Common myeloid progenitor, CD34-positive (primary cell): ENCODE data around the gene STN1.

ENCODE experiments used
- CTCF ChIA-PET: fragments of 350-600 bp; sonication (Branson Sonifier 250); formaldehyde crosslinking; loops from one replicate; lab custom pipeline; 2021; ENCODE audit warnings: antibody characterized with exemption; lab: Charles Lee
- POLR2A ChIA-PET: fragments of 350-600 bp; sonication (Branson Sonifier 250); formaldehyde crosslinking; loops from one replicate; lab custom pipeline; 2021; ENCODE audit warnings: antibody characterized with exemption; lab: Charles Lee
- DNase-seq, 3 donors: peaks; one replicate each; pipeline versions ENCODE4 v3.0.0 to v3.0.0-alpha.2; 2013
- H3K27ac ChIP-seq, 2 experiments: 1 replicate in 1 of 2; 2 replicates in 1 of 2; pipeline ENCODE4 v1.7.0; 2013; ENCODE audit warnings: inconsistent platforms in 2 of 2, low read length in 2 of 2, mild to moderate bottlenecking in 2 of 2, low read depth in 1 of 2, moderate library complexity in 1 of 2; ENCODE audit not compliant: severe bottlenecking in 2 of 2, insufficient read depth in 1 of 2, poor library complexity in 1 of 2
- H3K27me3 ChIP-seq, 5 experiments: replicated peaks in 2 of 5; 1 replicate in 3 of 5; 2 replicates in 2 of 5; pipeline versions ENCODE4 v1.6.1 to v1.7.0; 2013; ENCODE audit warnings: low read length in 4 of 5, mild to moderate bottlenecking in 2 of 5, moderate library complexity in 2 of 5, inconsistent platforms in 1 of 5; ENCODE audit not compliant: insufficient read depth in 5 of 5, control insufficient read depth in 4 of 5
- H3K36me3 ChIP-seq, 4 experiments: 1 replicate in 2 of 4; 2 replicates in 2 of 4; pipeline versions ENCODE4 v1.6.1 to v1.7.0; 2013; ENCODE audit warnings: low read length in 3 of 4, control low read depth in 1 of 4, mild to moderate bottlenecking in 1 of 4; ENCODE audit not compliant: control insufficient read depth in 4 of 4, insufficient read depth in 4 of 4
- H3K4me1 ChIP-seq, 4 experiments: 1 replicate in 3 of 4; 2 replicates in 1 of 4; pipeline versions ENCODE4 v1.6.1 to v1.7.1; 2013; ENCODE audit warnings: low read length in 3 of 4, mild to moderate bottlenecking in 3 of 4, control low read depth in 1 of 4, inconsistent platforms in 1 of 4, moderate library complexity in 1 of 4; ENCODE audit not compliant: control insufficient read depth in 4 of 4, insufficient read depth in 4 of 4; ENCODE audit errors: control extremely low read depth in 1 of 4
- H3K4me3 ChIP-seq, 7 experiments: 1 replicate in 4 of 7; 2 replicates in 3 of 7; pipeline versions ENCODE4 v1.5.1 to v1.7.0; 2013; ENCODE audit warnings: mild to moderate bottlenecking in 7 of 7, low read length in 6 of 7, moderate library complexity in 6 of 7, inconsistent platforms in 2 of 7, low read depth in 2 of 7, control low read depth in 1 of 7; ENCODE audit not compliant: insufficient read depth in 4 of 7, control insufficient read depth in 1 of 7; ENCODE audit errors: extremely low read depth in 1 of 7
- H3K9me3 ChIP-seq, 5 experiments: 1 replicate in 4 of 5; 2 replicates in 1 of 5; pipeline versions ENCODE4 v1.6.1 to v1.7.1; 2013; ENCODE audit warnings: low read length in 4 of 5, mild to moderate bottlenecking in 2 of 5, inconsistent platforms in 1 of 5, low read depth in 1 of 5, moderate library complexity in 1 of 5; ENCODE audit not compliant: control insufficient read depth in 4 of 5, insufficient read depth in 2 of 5; ENCODE audit errors: control extremely low read depth in 1 of 5
- WGBS: methylation state at CpG from one replicate; pipeline ENCODE4 v1.1.5; 2013; ENCODE audit not compliant: insufficient coverage; 5-methylcytosine and 5-hydroxymethylcytosine counted together

Gene STN1

DNA sequence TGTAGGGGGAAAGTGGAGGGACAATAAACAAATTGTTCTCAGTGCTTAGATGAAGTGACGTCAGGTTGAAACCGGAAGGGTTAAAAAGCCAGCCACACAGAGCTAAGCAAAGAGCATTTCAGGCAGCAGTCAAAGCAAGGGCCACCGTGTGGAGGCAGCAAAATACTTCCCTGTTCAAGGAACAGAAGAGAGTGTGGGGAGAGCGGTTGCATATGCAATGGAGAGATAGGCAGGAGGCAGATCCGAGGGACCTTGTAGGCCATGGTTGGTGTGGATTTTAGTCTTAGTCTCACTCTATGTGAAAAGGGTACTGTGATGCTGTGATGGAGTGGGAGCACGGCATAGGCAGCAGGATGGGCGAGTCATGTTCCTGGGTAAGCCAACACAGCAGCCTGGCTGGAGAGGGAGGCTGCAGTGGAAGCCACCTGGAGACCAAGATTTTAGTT is 3.8 kb upstream of the STN1 start:
- CTCF ChIA-PET, result interaction anchor here (0.8 to 2.7 kb wide), 13 partner anchors 9 to 99 kb away, joined by 3 to 11 read pairs (median 5); no protein-coding TSS in a partner anchor
- Histone ChIP-seq H3K36me3 (no peaks in the 10 kb centered on the region), H3K4me3 (peak overlapping the region in 1 of 7 experiments; percentile 43), H3K9me3 (no peaks in the 10 kb centered on the region), H3K27ac (no peak overlapping the region), H3K4me1 (peaks cover 11 to 37% (median 25%) of the 10 kb centered on the region in 4 experiments), H3K27me3 (no peaks in the 10 kb centered on the region)
- peak; percentile 82 to 91 (median 87) for DNase-seq
- WGBS, result 15% methylated on average over 7 of the region's 7 CpGs
- POLR2A ChIA-PET, result no interaction called here

GRCh38 chr10:103921248-103921647 is 3.3 kb upstream of the STN1 start:
- POLR2A ChIA-PET, result interaction anchor here (0.6 kb wide), 2 partner anchors 19 to 208 kb away, joined by 3 to 4 read pairs; no protein-coding TSS in a partner anchor
- WGBS, result no CpG with 5 or more reads among the region's 1 CpG
- H3K36me3 ChIP-seq, result no peaks in the 10 kb centered on the region

GRCh38 chr10:103919648-103920025 is 1.7 kb upstream of the STN1 start:
- ChIA-PET POLR2A (interaction anchor here (0.7 kb wide), 1 partner anchor 203 kb away, joined by 3 read pairs; no protein-coding TSS in a partner anchor), CTCF (interaction anchor here (0.9 to 2.7 kb wide), 4 partner anchors 9 to 206 kb away, joined by 3 to 11 read pairs (median 3); no protein-coding TSS in a partner anchor)
- H3K4me3 ChIP-seq, result peak overlapping the region in 1 of 7 experiments; percentile 5
- 100% methylated on average over 1 of the region's 1 CpG for WGBS
- no peak overlapping the region for H3K27ac ChIP-seq
- no peaks in the 10 kb centered on the region for H3K27me3 ChIP-seq
- DNase-seq, result no peak
- H3K9me3 ChIP-seq, result peaks cover 0 to 5% (median 0%) of the 10 kb centered on the region in 5 experiments
- H3K36me3 ChIP-seq, result peaks cover 0 to 6% (median 2%) of the 10 kb centered on the region in 4 experiments
- peaks cover 20 to 56% (median 37%) of the 10 kb centered on the region in 4 experiments for H3K4me1 ChIP-seq

More at GRCh38 chr10:103921248-103921647, 3.3 kb upstream of the STN1 start:
- no peaks in the 10 kb centered on the region for H3K9me3 ChIP-seq
- no peak for DNase-seq
- H3K27ac ChIP-seq, result no peak overlapping the region
- CTCF ChIA-PET, result interaction anchor here (0.6 to 2.7 kb wide), 14 partner anchors 9 to 100 kb away, joined by 3 to 11 read pairs (median 4); no protein-coding TSS in a partner anchor
- peak overlapping the region in 1 of 7 experiments; percentile 43 for H3K4me3 ChIP-seq
- no peaks in the 10 kb centered on the region for H3K27me3 ChIP-seq
- H3K4me1 ChIP-seq, result peaks cover 15 to 42% (median 28%) of the 10 kb centered on the region in 4 experiments

DNA sequence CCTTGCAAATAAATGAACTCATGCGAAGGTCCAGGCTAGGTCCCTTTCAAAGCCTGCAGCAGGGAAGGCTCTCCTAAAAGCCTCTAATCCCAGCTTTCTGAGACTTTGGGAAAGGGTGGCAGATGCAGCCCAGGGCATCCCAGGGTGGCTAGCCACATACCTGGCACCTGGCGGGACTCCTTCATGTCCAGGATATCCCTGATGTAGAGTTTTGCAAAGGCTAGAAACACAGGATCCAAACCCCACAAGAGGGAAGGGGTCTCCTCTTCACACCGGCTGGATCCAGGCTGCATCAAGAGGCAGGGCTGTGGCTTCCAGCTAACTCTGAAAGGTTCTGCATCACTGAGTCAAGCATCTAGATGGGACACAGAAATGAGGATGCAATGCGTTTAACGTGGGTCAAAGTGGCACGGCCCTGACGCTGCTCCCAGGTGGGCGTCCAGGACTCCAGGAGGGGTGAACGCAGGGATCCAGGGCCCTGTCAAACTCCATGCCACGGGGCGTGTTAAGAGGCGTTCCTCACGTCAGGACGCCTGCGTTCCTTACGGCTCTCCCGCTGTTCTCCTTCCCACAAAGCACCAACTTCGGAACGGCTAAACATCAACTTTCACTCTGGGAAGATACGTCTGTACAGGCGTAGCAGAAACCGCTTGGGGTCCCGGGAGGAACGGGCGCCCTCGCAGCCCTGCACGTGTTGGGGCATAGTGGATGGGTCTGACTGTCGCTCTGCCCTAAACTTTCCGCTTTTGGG is 507 bp downstream of the STN1 start:
- CTCF ChIA-PET, result interaction anchor here (0.7 to 2.0 kb wide), 4 partner anchors 10 to 48 kb away, joined by 3 to 7 read pairs (median 5); no protein-coding TSS in a partner anchor
- peaks cover 2 to 19% (median 4%) of the 10 kb centered on the region in 4 experiments for H3K36me3 ChIP-seq
- POLR2A ChIA-PET, result no interaction called here
- DNase-seq, result no peak
- H3K27me3 ChIP-seq, result no peaks in the 10 kb centered on the region
- peak overlapping the region; percentile 52 to 97 (median 86) for H3K4me3 ChIP-seq
- H3K9me3 ChIP-seq, result peaks cover 0 to 6% (median 0%) of the 10 kb centered on the region in 5 experiments
- H3K27ac ChIP-seq, result peak overlapping the region; percentile 78 to 90
- H3K4me1 ChIP-seq, result peaks cover 20 to 66% (median 47%) of the 10 kb centered on the region in 4 experiments
- WGBS, result 1% methylated on average over 27 of the region's 29 CpGs

DNA sequence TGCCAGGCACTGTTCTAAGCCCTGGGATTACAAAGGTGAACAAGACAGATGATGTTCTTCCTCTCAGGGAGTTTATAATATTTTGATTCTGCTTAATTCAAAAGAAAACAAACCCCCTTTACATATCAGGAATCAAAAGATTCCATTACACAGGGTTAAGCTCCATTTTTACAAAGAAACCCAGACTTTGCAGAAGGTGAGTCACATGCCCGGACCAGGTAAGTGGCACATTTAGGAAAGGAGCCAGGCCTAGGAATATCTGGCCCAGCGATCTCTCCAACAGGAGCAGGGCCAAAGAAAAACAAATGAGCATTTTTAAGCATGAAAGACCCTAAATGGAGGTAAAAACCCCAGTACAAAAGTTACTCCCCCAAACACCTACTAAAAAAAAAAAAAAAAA is 1.1 kb downstream of the STN1 start:
- WGBS, result 4% methylated on average over 2 of the region's 2 CpGs
- Histone ChIP-seq H3K36me3 (peaks cover 2 to 20% (median 4%) of the 10 kb centered on the region in 4 experiments), H3K4me1 (peaks cover 25 to 71% (median 52%) of the 10 kb centered on the region in 4 experiments), H3K27ac (peak overlapping the region; percentile 78 to 90), H3K27me3 (no peaks in the 10 kb centered on the region), H3K4me3 (peak overlapping the region in 6 of 7 experiments; percentile 79 to 97 (median 87)), H3K9me3 (peaks cover 0 to 6% (median 0%) of the 10 kb centered on the region in 5 experiments)
- ChIA-PET CTCF (interaction anchor here (0.7 to 2.0 kb wide), 4 partner anchors 9 to 29 kb away, joined by 3 to 7 read pairs (median 6); no protein-coding TSS in a partner anchor), POLR2A (no interaction called here)
- no peak for DNase-seq

DNA sequence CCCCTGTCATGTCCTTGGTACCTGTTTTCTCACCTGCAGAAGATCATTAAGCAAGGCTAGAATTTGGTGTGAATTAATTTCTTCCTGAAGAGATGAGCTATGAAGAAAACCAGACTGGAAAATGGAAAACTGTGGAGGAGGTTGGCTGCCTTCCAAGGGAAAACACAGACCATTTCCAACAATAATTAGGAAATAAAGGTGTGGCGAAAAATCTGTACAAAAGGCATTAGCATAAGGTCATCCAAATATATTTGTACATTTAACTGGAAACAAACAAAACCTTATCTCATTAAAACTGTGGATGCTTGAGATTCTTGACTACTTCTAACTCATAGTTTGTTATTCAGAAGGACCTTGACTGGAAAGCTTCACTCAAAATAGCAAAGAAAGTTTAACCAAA is 1.7 kb downstream of the STN1 start:
- H3K36me3 ChIP-seq, result peaks cover 2 to 20% (median 4%) of the 10 kb centered on the region in 4 experiments
- no peaks in the 10 kb centered on the region for H3K27me3 ChIP-seq
- no peak for DNase-seq
- peak overlapping the region; percentile 78 to 90 for H3K27ac ChIP-seq
- ChIA-PET CTCF (interaction anchor here (1.2 to 2.0 kb wide), 2 partner anchors 15 to 27 kb away, joined by 4 to 7 read pairs; no protein-coding TSS in a partner anchor), POLR2A (interaction anchor here (0.5 kb wide), 1 partner anchor 16 kb away, joined by 3 read pairs; no protein-coding TSS in a partner anchor)
- H3K4me1 ChIP-seq, result peaks cover 31 to 71% (median 55%) of the 10 kb centered on the region in 4 experiments
- no CpG with 5 or more reads among the region's 1 CpG for WGBS
- H3K9me3 ChIP-seq, result peaks cover 0 to 6% (median 0%) of the 10 kb centered on the region in 5 experiments
- H3K4me3 ChIP-seq, result peak overlapping the region in 6 of 7 experiments; percentile 39 to 97 (median 87)
